SK-N-SH (cell line): Measurements from ENCODE around the gene IL32.

ENCODE experiments used
- CTCF ChIP-seq: fragments of 200-600 bp; sonication (generic); IDR thresholded peaks from 2 replicates; pipeline ENCODE4 v1.6.1; 2017; ENCODE audit warnings: antibody characterized with exemption, mild to moderate bottlenecking, moderate library complexity
- EZH2phosphoT487 ChIP-seq: fragments of 200-600 bp; sonication (generic); IDR thresholded peaks from 2 replicates; pipeline ENCODE4 v1.6.1; 2017; ENCODE audit warnings: low read depth, mixed run types, mild to moderate bottlenecking, antibody characterized with exemption, moderate library complexity, borderline replicate concordance
- FOXM1 ChIP-seq: IDR thresholded peaks from 2 replicates; pipeline ENCODE4 v1.4.0; 2012; ENCODE audit warnings: low read depth, mild to moderate bottlenecking
- GABPA ChIP-seq: IDR thresholded peaks from 2 replicates; pipeline ENCODE4 v1.4.0; 2012; ENCODE audit warnings: low read depth, mild to moderate bottlenecking
- POLR2AphosphoS5 ChIP-seq: IDR thresholded peaks from 2 replicates; pipeline ENCODE4 v1.6.1; 2012; ENCODE audit warnings: low read depth, low read length
- SIN3A ChIP-seq: IDR thresholded peaks from 2 replicates; pipeline ENCODE4 v1.6.1; 2012; ENCODE audit warnings: low read depth, mild to moderate bottlenecking, low read length, moderate library complexity, borderline replicate concordance
- TEAD4 ChIP-seq: IDR thresholded peaks from 2 replicates; pipeline ENCODE4 v1.4.0; 2012; ENCODE audit warnings: mild to moderate bottlenecking, borderline replicate concordance; ENCODE audit not compliant: insufficient read depth
- ZBTB33 ChIP-seq: IDR thresholded peaks from 2 replicates; pipeline ENCODE4 v1.4.0; 2012; ENCODE audit warnings: low read depth, borderline replicate concordance

GRCh38 chr16:3066440-3066748 lies 954 bp downstream of the IL32 start:
- TF ChIP-seq CTCF (no peak), EZH2phosphoT487 (no peak), POLR2AphosphoS5 (no peak), SIN3A (no peak), TEAD4 (no peak), ZBTB33 (no peak), GABPA (no peak), FOXM1 (no peak)
